Progenitor cell of endocrine pancreas (in vitro differentiated cells): Measurements from ENCODE around the gene MEIS2. TPM values are rescaled to one million over a fixed set of nuclear protein-coding genes. Genes with fewer than 3 reads are reported as not detected.

ENCODE experiments used
- DNase-seq: peaks from one replicate; pipeline ENCODE4 v3.0.0; 2021; ENCODE audit warnings: low spot score; ENCODE audit not compliant: unreplicated experiment
- H3K27ac Mint-ChIP-seq: 2 replicates; pipeline ENCODE4 v1.8.0; 2021; ENCODE audit warnings: mild to moderate bottlenecking, moderate library complexity, mixed read lengths
- H3K27me3 Mint-ChIP-seq: 2 replicates; pipeline ENCODE4 v1.8.0; 2021; ENCODE audit warnings: mixed read lengths
- H3K36me3 Mint-ChIP-seq: 2 replicates; pipeline ENCODE4 v1.8.0; 2022; ENCODE audit warnings: mixed read lengths; ENCODE audit not compliant: insufficient read depth
- H3K4me1 Mint-ChIP-seq: 2 replicates; pipeline ENCODE4 v1.8.0; 2021; ENCODE audit warnings: low read depth, mixed read lengths
- H3K4me3 Mint-ChIP-seq: 2 replicates; pipeline ENCODE4 v1.8.0; 2021; ENCODE audit warnings: low read depth, mild to moderate bottlenecking, moderate library complexity, mixed read lengths
- H3K9me3 Mint-ChIP-seq: 2 replicates; pipeline ENCODE4 v1.8.0; 2021; ENCODE audit warnings: low read depth, mixed read lengths
- microRNA-seq: library from miRNA; unstranded; fragments of <30 nt; microRNA quantifications from one replicate; pipeline ENCODE4 v1.1.0, GENCODE V29; 2020; ENCODE audit warnings: borderline number of aligned reads; ENCODE audit not compliant: unreplicated experiment
- total RNA-seq: library from RNA; stranded (reverse); gene quantifications from 2 replicates; pipeline ENCODE4 v1.2.1, GENCODE V29; 2021
- TF ChIP-seq, protein P1 (sequence below): fragments of 200-600 bp; sonication (generic); IDR thresholded peaks from one replicate; pipeline ENCODE4 v1.5.0; 2021; ENCODE audit warnings: antibody characterized with exemption, mild to moderate bottlenecking; ENCODE audit not compliant: unreplicated experiment

The MEIS2 gene
- total RNA-seq, 1 donor from 2014 or later, result 133 TPM

DNA sequence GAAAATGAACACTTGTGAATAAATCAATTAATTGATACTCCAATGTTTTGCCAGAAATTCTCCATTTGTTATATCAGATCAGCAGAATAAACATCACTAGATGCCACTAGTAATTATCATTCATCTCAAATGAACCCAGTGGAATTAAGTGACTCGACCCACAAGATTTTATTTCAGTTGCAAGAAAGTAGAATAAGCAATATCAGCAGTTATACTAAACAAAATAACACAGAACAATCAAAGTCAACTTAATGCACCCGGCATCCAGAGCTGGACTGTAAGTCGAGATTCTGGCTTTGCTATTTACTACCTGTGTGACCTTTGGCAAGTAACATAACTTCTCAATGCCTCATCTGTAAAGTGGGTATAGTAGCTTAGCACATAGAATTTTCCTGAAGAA, 256.5 kb downstream of the MEIS2 start:
- TF ChIP-seq, protein P1, sequence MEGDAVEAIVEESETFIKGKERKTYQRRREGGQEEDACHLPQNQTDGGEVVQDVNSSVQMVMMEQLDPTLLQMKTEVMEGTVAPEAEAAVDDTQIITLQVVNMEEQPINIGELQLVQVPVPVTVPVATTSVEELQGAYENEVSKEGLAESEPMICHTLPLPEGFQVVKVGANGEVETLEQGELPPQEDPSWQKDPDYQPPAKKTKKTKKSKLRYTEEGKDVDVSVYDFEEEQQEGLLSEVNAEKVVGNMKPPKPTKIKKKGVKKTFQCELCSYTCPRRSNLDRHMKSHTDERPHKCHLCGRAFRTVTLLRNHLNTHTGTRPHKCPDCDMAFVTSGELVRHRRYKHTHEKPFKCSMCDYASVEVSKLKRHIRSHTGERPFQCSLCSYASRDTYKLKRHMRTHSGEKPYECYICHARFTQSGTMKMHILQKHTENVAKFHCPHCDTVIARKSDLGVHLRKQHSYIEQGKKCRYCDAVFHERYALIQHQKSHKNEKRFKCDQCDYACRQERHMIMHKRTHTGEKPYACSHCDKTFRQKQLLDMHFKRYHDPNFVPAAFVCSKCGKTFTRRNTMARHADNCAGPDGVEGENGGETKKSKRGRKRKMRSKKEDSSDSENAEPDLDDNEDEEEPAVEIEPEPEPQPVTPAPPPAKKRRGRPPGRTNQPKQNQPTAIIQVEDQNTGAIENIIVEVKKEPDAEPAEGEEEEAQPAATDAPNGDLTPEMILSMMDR, result no peak
- Mint-ChIP-seq H3K4me1 (peaks cover 14% of the 10 kb centered on the region), H3K36me3 (no peaks in the 10 kb centered on the region), H3K27me3 (no peaks in the 10 kb centered on the region), H3K27ac (no peak overlapping the region), H3K9me3 (no peaks in the 10 kb centered on the region), H3K4me3 (no peak overlapping the region)
- no peak for DNase-seq

DNA sequence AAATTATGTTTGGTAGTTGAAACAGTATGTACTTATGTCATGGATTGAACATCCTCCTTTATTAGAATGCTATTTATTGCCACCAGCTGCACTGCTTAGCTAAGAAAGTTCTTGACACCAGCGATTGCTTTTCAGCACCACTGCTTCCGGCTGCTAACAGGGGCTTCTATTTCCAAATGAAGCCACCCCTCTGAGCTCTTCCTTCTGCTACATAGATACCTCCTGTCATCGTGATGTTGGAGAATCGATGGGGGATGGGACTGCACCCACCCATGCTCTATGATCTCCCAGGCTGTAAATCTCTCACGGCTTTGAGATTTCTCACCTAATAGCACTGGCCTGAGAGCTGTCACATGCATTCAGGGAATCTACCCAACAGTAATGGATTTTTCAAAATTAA, 259.2 kb downstream of the MEIS2 start:
- TF ChIP-seq, protein P1, result no peak
- H3K4me1 Mint-ChIP-seq, result peaks cover 14% of the 10 kb centered on the region
- H3K9me3 Mint-ChIP-seq, result no peaks in the 10 kb centered on the region
- no peak overlapping the region for H3K4me3 Mint-ChIP-seq
- H3K27ac Mint-ChIP-seq, result no peak overlapping the region
- no peak for DNase-seq
- H3K36me3 Mint-ChIP-seq, result no peaks in the 10 kb centered on the region
- H3K27me3 Mint-ChIP-seq, result no peaks in the 10 kb centered on the region

Small RNA genes within 50 kb of the gene (microRNA-seq; reads per million reads assigned to microRNA genes)
- gene MIR8063, result not detected
